Skin of body (tissue), 2 donors: ENCODE results near the gene ADAMTS10. TPM values are rescaled to one million over a fixed set of nuclear protein-coding genes. Genes with fewer than 3 reads are reported as not detected.
"Not testable (repeated sequence)": the region's sequence is repeated elsewhere in the genome, so short reads cannot be mapped to it uniquely, and the experiment has no call there.

Experiments
- DNase-seq: peaks from one replicate; lab custom pipeline; 2025; lab: John Stamatoyannopoulos, UW
- total RNA-seq: library from RNA; depleted of rRNA; stranded (reverse); fragments of >200 nt; gene quantifications from one replicate; pipeline ENCODE4 v1.2.3, GENCODE V29; 2014

The ADAMTS10 gene
- total RNA-seq, 1 donor from 2014 or later = 32.7 TPM

GRCh38 chr19:8595651-8596050 lies 14.9 kb downstream of the ADAMTS10 start:
- DNase-seq = no peak

- DNase-seq = no peak
Observed at GRCh38 chr19:8593931-8594330, 16.6 kb downstream of the ADAMTS10 start.

GRCh38 chr19:8592231-8593009 lies 18.1 kb downstream of the ADAMTS10 start:
- DNase-seq = peak; percentile 95

GRCh38 chr19:8589177-8589714 lies 21.3 kb downstream of the ADAMTS10 start:
- DNase-seq = no peak

- no peak for DNase-seq
Observed at GRCh38 chr19:8585894-8586750, 24.4 kb downstream of the ADAMTS10 start.

GRCh38 chr19:8584965-8585893 lies 25.3 kb downstream of the ADAMTS10 start:
- no peak for DNase-seq

- peak; percentile 84 for DNase-seq
Observed at GRCh38 chr19:8580710-8581281, 29.7 kb downstream of the ADAMTS10 start.

- DNase-seq = peak; percentile 38
Observed at GRCh38 chr19:8578642-8579265, 31.8 kb downstream of the ADAMTS10 start.

- no peak for DNase-seq
Observed at GRCh38 chr19:8577741-8578140, 32.8 kb downstream of the ADAMTS10 start.

GRCh38 chr19:8577247-8577646 lies 33.3 kb downstream of the ADAMTS10 start, which contains the start of gene MYO1F:
MYO1F (minus strand) TSS chr19:8577442; CDS start chr19:8577309, 133 bp downstream.
- DNase-seq = no peak

- DNase-seq = no peak
Observed at GRCh38 chr19:8576273-8576993, 34.1 kb downstream of the ADAMTS10 start.

- DNase-seq = no peak
Observed at GRCh38 chr19:8575467-8575997, 35.0 kb downstream of the ADAMTS10 start.

GRCh38 chr19:8574619-8574922 lies 35.9 kb downstream of the ADAMTS10 start:
- DNase-seq = not testable (repeated sequence)

- DNase-seq = no peak
Observed at GRCh38 chr19:8573316-8573715, 37.2 kb downstream of the ADAMTS10 start.

- DNase-seq = no peak
Observed at GRCh38 chr19:8571006-8571411, 39.5 kb downstream of the ADAMTS10 start.

GRCh38 chr19:8569066-8569771 lies 41.3 kb downstream of the ADAMTS10 start:
- no peak for DNase-seq

GRCh38 chr19:8567522-8568172 lies 42.9 kb downstream of the ADAMTS10 start:
- DNase-seq = no peak

GRCh38 chr19:8566855-8567254 lies 43.7 kb downstream of the ADAMTS10 start:
- no peak for DNase-seq
